HepG2 (cell line): ENCODE results near the gene MYLK3. TPM values are rescaled to one million over a fixed set of nuclear protein-coding genes. Genes with fewer than 3 reads are reported as not detected.

Source experiments
- ATAC-seq: fragments of 200-7000 bp; cut with Tn5 transposase; 3 replicates; pipeline ENCODE4 v1.9.1; 2020; ENCODE audit warnings: mild to moderate bottlenecking, moderate library complexity
- BruUV-seq: library from RNA; stranded (reverse); fragments of 400-500 nt; replicated peaks from 2 replicates; lab custom pipeline; 2021; lab: Mats Ljungman, UMichigan
- CTCF ChIA-PET: fragments of 300-600 bp; formaldehyde crosslinking; extraction: SDS; loops from one replicate; lab custom pipeline; 2021; ENCODE audit warnings: low total read pairs, inconsistent platforms, low intra/inter-chr PET ratio; lab: Yijun Ruan, JAX
- POLR2A ChIA-PET: fragments of 350-600 bp; sonication (Branson Sonifier 250); formaldehyde crosslinking; loops from one replicate; lab custom pipeline; 2020; ENCODE audit warnings: antibody characterized with exemption, inconsistent platforms; lab: Yijun Ruan, JAX
- DNase-seq: peaks from one replicate; pipeline ENCODE4 v3.0.0-alpha.2; 2015; ENCODE audit warnings: low spot score
- FAIRE-seq: peaks from 3 replicates; lab custom pipeline; 2011; peaks lifted over from hg19 to GRCh38; lab: Jason Lieb, UNC
- H2AFZ ChIP-seq: one replicate; pipeline ENCODE4 v1.6.1; 2011; ENCODE audit warnings: low read length, inconsistent platforms
- H3K27ac ChIP-seq: fragments of 300-600 bp; 3 replicates; pipeline ENCODE4 v1.8.0; 2011; ENCODE audit warnings: mixed run types, mild to moderate bottlenecking, mixed read lengths, low read length, inconsistent platforms; ENCODE audit not compliant: insufficient read depth; ENCODE audit errors: extremely low read length
- H3K27me3 ChIP-seq, 2 experiments: fragments of 200-600 bp in 1 of 2; 2 replicates in 1 of 2; 3 replicates in 1 of 2; pipeline versions ENCODE4 v1.6.0 to v1.8.0; 2011; ENCODE audit warnings: low read length in 2 of 2, mild to moderate bottlenecking in 2 of 2, moderate library complexity in 2 of 2, inconsistent platforms in 1 of 2; ENCODE audit not compliant: insufficient read depth in 2 of 2, control insufficient read depth in 1 of 2
- H3K36me3 ChIP-seq, 2 experiments: fragments of 200-600 bp in 1 of 2; replicated peaks in 1 of 2; 2 replicates in 1 of 2; 3 replicates in 1 of 2; pipeline versions ENCODE4 v1.5.1 to v1.8.0; 2011; ENCODE audit warnings: low read length in 2 of 2, inconsistent platforms in 1 of 2; ENCODE audit not compliant: insufficient read depth in 2 of 2, control insufficient read depth in 1 of 2
- H3K4me1 ChIP-seq: 2 replicates; pipeline ENCODE4 v1.5.1; 2012; ENCODE audit warnings: low read length, inconsistent platforms; ENCODE audit not compliant: insufficient read depth
- H3K4me2 ChIP-seq: 2 replicates; pipeline ENCODE4 v1.6.0; 2011; ENCODE audit warnings: low read depth, low read length, inconsistent platforms
- H3K4me3 ChIP-seq, 3 experiments: fragments of 200-600 bp in 1 of 3; sonication (generic), shearing (Covaris generic) in 1 of 3; replicated peaks in 1 of 3; 2 replicates each; pipeline ENCODE4 v1.5.1; 2011 to 2016; ENCODE audit warnings: low read length in 3 of 3, inconsistent platforms in 2 of 3, low read depth in 2 of 3, mild to moderate bottlenecking in 2 of 3, control low read depth in 1 of 3, mixed read lengths in 1 of 3; ENCODE audit not compliant: insufficient read depth in 1 of 3
- H3K79me2 ChIP-seq: one replicate; pipeline ENCODE4 v1.6.1; 2011; ENCODE audit warnings: low read length, inconsistent platforms; ENCODE audit not compliant: insufficient read depth
- H3K9ac ChIP-seq: 2 replicates; pipeline ENCODE4 v1.6.0; 2011; ENCODE audit warnings: mild to moderate bottlenecking, low read depth, low read length, inconsistent platforms; ENCODE audit not compliant: insufficient read depth
- H3K9me3 ChIP-seq: 2 replicates; pipeline ENCODE4 v1.5.1; 2012; ENCODE audit warnings: mild to moderate bottlenecking, low read length
- H4K20me1 ChIP-seq: 2 replicates; pipeline ENCODE4 v1.6.0; 2011; ENCODE audit warnings: inconsistent platforms, mild to moderate bottlenecking, low read length, moderate library complexity; ENCODE audit not compliant: insufficient read depth
- FOSL1 ChIP-seq: sonication (generic); formaldehyde crosslinking; IDR thresholded peaks from 2 replicates; pipeline ENCODE4 v1.9.0; 2021; ENCODE audit warnings: missing genetic modification reagents, borderline replicate concordance
- SALL2 ChIP-seq: sonication (generic); formaldehyde crosslinking; IDR thresholded peaks from 2 replicates; pipeline ENCODE4 v1.8.1; 2023; ENCODE audit warnings: mild to moderate bottlenecking, missing genetic modification reagents, inconsistent platforms
- STAG1 ChIP-seq: sonication (generic); formaldehyde crosslinking; IDR thresholded peaks from 2 replicates; pipeline ENCODE4 v1.4.0; 2020; ENCODE audit warnings: missing genetic modification reagents
- ZKSCAN8 ChIP-seq: IDR thresholded peaks from 2 replicates; pipeline ENCODE4 v1.6.1; 2016; ENCODE audit warnings: borderline replicate concordance, missing genetic modification reagents, missing compliant biosample characterization
- ZNF652 ChIP-seq: IDR thresholded peaks from 2 replicates; pipeline ENCODE4 v1.6.1; 2016; ENCODE audit warnings: low read depth, borderline replicate concordance
- ZNF737 ChIP-seq: sonication (generic); formaldehyde crosslinking; IDR thresholded peaks from 2 replicates; pipeline ENCODE4 v1.5.0; 2020; ENCODE audit warnings: missing genetic modification reagents, mild to moderate bottlenecking, borderline replicate concordance
- WGBS: methylation state at CpG from one replicate; pipeline ENCODE4 v1.1.6; 2017; ENCODE audit warnings: low lambda C conversion rate; 5-methylcytosine and 5-hydroxymethylcytosine counted together
- in situ Hi-C: cut with HindIII; loops from 2 replicates; pipeline ENCODE4 v1.10.0; 2017; ENCODE audit warnings: low pct_unique_long_range_greater_than_20kb; ENCODE audit not compliant: extremely low pct_ligation_motif_present
- intact Hi-C: fragments of 100-400 bp; cut with micrococcal nuclease; formaldehyde crosslinking; loops from one replicate; pipeline ENCODE4 v1.10.0; 2022; ENCODE audit not compliant: unreplicated experiment
- polyA plus RNA-seq, 8 experiments: library from polyadenylated mRNA; depleted of rRNA in 3 of 8; stranded (reverse) in 7 of 8; unstranded in 1 of 8; fragments of >200 nt; fragmentation: Illumina TruSeq in 4 of 8; extraction: Trizol in 4 of 8; gene quantifications; 2 replicates each; pipeline versions ENCODE4 v1.2.1 to v1.2.3, GENCODE V29; 2011 to 2016; ENCODE audit warnings: low read depth in 4 of 8, missing spikeins in 1 of 8, mixed read lengths in 1 of 8; ENCODE audit not compliant: insufficient read depth in 1 of 8
- total RNA-seq, 5 experiments: library from RNA; depleted of rRNA; stranded (reverse); fragments of >200 nt; fragmentation: Illumina TruSeq; extraction: Trizol; gene quantifications; 2 replicates each; pipeline ENCODE4 v1.2.3, GENCODE V29; 2016; ENCODE audit warnings: low read depth in 1 of 5
- TF ChIP-seq, protein P1 (sequence below): sonication (generic); formaldehyde crosslinking; IDR thresholded peaks from 2 replicates; pipeline ENCODE4 v1.8.1; 2023; ENCODE audit warnings: mild to moderate bottlenecking, inconsistent platforms, moderate library complexity, missing genetic modification reagents, borderline replicate concordance
- TF ChIP-seq, protein P2 (sequence below): sonication (generic); formaldehyde crosslinking; IDR thresholded peaks from 2 replicates; pipeline ENCODE4 v1.5.0; 2020; ENCODE audit warnings: mild to moderate bottlenecking, missing genetic modification reagents
- TF ChIP-seq, protein P3 (sequence below): sonication (generic); formaldehyde crosslinking; IDR thresholded peaks from 2 replicates; pipeline ENCODE4 v1.5.1; 2020; ENCODE audit warnings: mild to moderate bottlenecking, missing genetic modification reagents, moderate library complexity
- TF ChIP-seq, protein P4 (sequence below): sonication (generic); formaldehyde crosslinking; conservative IDR thresholded peaks from 2 replicates; pipeline ENCODE4 v1.4.0; 2020; ENCODE audit warnings: missing genetic modification reagents

The MYLK3 gene
- total and polyA plus RNA-seq, 2 of the 13 experiments (the other 11 are each of a cell fraction or from before 2014, with no cell fraction given), result 0.04 to 0.18 TPM

DNA sequence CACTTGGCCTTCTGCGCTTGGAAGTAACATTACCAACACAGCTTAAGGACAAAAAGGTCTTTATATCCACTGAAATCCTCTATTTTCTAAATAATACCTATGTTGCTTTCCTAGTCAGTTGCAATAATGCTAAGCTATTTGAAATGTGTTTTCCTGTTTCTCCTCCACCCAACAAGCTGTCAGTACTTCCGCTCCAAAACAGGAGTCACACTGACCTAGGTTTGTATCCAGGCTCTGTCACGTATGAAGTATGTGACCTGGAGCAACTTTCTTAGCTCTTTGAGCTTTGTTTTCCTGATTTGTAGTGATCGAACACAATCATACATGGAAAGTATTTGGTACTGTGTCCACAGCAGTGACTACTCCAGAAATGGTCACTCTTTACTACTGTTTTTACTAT, 24.3 kb upstream of the MYLK3 start (continued):
- TF ChIP-seq FOSL1 (CRISPR knock-in tag), result no peak
- TF ChIP-seq ZKSCAN8 (CRISPR knock-in tag), result no peak
- TF ChIP-seq, protein P1, sequence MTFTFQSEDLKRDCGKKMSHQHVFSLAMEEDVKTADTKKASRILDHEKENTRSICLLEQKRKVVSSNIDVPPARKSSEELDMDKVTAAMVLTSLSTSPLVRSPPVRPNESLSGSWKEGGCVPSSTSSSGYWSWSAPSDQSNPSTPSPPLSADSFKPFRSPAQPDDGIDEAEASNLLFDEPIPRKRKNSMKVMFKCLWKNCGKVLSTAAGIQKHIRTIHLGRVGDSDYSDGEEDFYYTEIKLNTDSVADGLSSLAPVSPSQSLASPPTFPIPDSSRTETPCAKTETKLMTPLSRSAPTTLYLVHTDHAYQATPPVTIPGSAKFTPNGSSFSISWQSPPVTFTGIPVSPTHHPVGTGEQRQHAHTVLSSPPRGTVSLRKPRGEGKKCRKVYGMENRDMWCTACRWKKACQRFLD (CRISPR knock-in tag), result no peak
- TF ChIP-seq, protein P2, sequence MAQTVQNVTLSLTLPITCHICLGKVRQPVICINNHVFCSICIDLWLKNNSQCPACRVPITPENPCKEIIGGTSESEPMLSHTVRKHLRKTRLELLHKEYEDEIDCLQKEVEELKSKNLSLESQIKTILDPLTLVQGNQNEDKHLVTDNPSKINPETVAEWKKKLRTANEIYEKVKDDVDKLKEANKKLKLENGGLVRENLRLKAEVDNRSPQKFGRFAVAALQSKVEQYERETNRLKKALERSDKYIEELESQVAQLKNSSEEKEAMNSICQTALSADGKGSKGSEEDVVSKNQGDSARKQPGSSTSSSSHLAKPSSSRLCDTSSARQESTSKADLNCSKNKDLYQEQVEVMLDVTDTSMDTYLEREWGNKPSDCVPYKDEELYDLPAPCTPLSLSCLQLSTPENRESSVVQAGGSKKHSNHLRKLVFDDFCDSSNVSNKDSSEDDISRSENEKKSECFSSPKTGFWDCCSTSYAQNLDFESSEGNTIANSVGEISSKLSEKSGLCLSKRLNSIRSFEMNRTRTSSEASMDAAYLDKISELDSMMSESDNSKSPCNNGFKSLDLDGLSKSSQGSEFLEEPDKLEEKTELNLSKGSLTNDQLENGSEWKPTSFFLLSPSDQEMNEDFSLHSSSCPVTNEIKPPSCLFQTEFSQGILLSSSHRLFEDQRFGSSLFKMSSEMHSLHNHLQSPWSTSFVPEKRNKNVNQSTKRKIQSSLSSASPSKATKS, result no peak

DNA sequence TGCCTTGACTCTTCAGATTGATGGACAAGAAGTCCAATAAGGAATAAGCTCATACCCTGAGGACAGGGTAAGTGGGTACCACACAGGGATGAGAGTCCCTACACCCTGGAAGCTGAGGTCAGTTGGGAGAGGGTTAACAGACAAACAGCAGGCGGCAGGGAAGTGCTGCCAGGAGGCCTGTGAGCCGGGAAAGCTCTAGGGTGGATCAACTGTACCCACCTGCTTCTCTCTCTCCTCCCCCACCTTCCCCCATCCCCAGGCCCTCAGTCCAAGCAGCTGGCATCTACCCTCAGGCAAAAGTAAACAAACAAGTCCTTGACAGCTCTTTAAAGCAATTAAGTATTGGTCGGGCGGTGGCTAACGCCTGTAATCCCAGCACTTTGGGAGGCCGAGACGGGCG, 20.7 kb upstream of the MYLK3 start:
- in situ Hi-C loops, result no loop called here
- H3K36me3 ChIP-seq, result no peaks in the 10 kb centered on the region
- no peak overlapping the region for H3K9ac ChIP-seq
- intact Hi-C loops, result no loop called here
- no peak for FAIRE-seq
- H4K20me1 ChIP-seq, result no peaks in the 10 kb centered on the region
- H3K27ac ChIP-seq, result no peak overlapping the region
- ChIA-PET CTCF (no interaction called here), POLR2A (interaction anchor here (2.9 kb wide), 1 partner anchor 21 kb away, joined by 8 read pairs; no protein-coding TSS in a partner anchor)
- H2AFZ ChIP-seq, result no peak overlapping the region
- 19% methylated on average over 8 of the region's 8 CpGs for WGBS
- H3K9me3 ChIP-seq, result no peaks in the 10 kb centered on the region
- H3K79me2 ChIP-seq, result no peaks in the 10 kb centered on the region
- H3K4me1 ChIP-seq, result peaks cover 25% of the 10 kb centered on the region
- H3K4me3 ChIP-seq, result no peak overlapping the region
- H3K4me2 ChIP-seq, result peak overlapping the region; percentile 46; the same call in 1 of the 2 replicates
- no peak for DNase-seq
- no TSS peak for BruUV-seq
- H3K27me3 ChIP-seq, result peaks cover 0 to 3% of the 10 kb centered on the region in 2 experiments; a peak in 1 of 5 replicates
- peak; percentile 62 for ATAC-seq
- TF ChIP-seq ZNF737 (CRISPR knock-in tag) (no peak), ZNF652 (CRISPR knock-in tag) (peak; percentile 86), SALL2 (CRISPR knock-in tag) (no peak), STAG1 (CRISPR knock-in tag) (0 out of 2 replicates have a peak, but pooled peaks have one; percentile 20)
- TF ChIP-seq, protein P3, sequence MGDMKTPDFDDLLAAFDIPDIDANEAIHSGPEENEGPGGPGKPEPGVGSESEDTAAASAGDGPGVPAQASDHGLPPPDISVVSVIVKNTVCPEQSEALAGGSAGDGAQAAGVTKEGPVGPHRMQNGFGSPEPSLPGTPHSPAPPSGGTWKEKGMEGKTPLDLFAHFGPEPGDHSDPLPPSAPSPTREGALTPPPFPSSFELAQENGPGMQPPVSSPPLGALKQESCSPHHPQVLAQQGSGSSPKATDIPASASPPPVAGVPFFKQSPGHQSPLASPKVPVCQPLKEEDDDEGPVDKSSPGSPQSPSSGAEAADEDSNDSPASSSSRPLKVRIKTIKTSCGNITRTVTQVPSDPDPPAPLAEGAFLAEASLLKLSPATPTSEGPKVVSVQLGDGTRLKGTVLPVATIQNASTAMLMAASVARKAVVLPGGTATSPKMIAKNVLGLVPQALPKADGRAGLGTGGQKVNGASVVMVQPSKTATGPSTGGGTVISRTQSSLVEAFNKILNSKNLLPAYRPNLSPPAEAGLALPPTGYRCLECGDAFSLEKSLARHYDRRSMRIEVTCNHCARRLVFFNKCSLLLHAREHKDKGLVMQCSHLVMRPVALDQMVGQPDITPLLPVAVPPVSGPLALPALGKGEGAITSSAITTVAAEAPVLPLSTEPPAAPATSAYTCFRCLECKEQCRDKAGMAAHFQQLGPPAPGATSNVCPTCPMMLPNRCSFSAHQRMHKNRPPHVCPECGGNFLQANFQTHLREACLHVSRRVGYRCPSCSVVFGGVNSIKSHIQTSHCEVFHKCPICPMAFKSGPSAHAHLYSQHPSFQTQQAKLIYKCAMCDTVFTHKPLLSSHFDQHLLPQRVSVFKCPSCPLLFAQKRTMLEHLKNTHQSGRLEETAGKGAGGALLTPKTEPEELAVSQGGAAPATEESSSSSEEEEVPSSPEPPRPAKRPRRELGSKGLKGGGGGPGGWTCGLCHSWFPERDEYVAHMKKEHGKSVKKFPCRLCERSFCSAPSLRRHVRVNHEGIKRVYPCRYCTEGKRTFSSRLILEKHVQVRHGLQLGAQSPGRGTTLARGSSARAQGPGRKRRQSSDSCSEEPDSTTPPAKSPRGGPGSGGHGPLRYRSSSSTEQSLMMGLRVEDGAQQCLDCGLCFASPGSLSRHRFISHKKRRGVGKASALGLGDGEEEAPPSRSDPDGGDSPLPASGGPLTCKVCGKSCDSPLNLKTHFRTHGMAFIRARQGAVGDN (CRISPR knock-in tag), result no peak
- TF ChIP-seq, protein P4, sequence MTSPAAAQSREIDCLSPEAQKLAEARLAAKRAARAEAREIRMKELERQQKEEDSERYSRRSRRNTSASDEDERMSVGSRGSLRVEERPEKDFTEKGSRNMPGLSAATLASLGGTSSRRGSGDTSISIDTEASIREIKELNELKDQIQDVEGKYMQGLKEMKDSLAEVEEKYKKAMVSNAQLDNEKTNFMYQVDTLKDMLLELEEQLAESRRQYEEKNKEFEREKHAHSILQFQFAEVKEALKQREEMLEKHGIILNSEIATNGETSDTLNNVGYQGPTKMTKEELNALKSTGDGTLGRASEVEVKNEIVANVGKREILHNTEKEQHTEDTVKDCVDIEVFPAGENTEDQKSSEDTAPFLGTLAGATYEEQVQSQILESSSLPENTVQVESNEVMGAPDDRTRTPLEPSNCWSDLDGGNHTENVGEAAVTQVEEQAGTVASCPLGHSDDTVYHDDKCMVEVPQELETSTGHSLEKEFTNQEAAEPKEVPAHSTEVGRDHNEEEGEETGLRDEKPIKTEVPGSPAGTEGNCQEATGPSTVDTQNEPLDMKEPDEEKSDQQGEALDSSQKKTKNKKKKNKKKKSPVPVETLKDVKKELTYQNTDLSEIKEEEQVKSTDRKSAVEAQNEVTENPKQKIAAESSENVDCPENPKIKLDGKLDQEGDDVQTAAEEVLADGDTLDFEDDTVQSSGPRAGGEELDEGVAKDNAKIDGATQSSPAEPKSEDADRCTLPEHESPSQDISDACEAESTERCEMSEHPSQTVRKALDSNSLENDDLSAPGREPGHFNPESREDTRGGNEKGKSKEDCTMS (CRISPR knock-in tag), result no peak
